ENCODE data around the gene DPYSL5. TPM values are rescaled to one million over a fixed set of nuclear protein-coding genes. Genes with fewer than 3 reads are reported as not detected.

The DPYSL5 gene
- total and polyA plus RNA-seq, 2 donors (not counting 1 experiment from before 2014, with no cell fraction given): not detected

- CTCF ChIA-PET: interaction anchor here (1.4 kb wide), 1 partner anchor 44 kb away, joined by 5 read pairs; no protein-coding TSS in a partner anchor
- Histone ChIP-seq H3K27ac (ENCODE audit: low read length in 2 of 2) (no peak overlapping the region), H3K9me3 (ENCODE audit: control extremely low read depth in 1 of 3, control insufficient read depth in 2 of 3, insufficient read depth in 1 of 3, low read length in 2 of 3) (no peaks in the 10 kb centered on the region), H3K9ac (ENCODE audit: low read length) (no peak overlapping the region), H3K4me1 (ENCODE audit: control insufficient read depth in 2 of 2, insufficient read depth in 2 of 2, low read length in 2 of 2) (peaks cover 11 to 14% of the 10 kb centered on the region in 2 donors), H3K27me3 (replicated peaks in 1 of 4; ENCODE audit: control extremely low read depth in 1 of 4, control insufficient read depth in 3 of 4, insufficient read depth in 4 of 4, low read length in 3 of 4) (no peaks in the 10 kb centered on the region), H3K36me3 (replicated peaks in 1 of 2; ENCODE audit: control extremely low read depth in 1 of 2, control insufficient read depth in 1 of 2, extremely low read depth in 1 of 2, insufficient read depth in 2 of 2, low read length in 1 of 2) (no peaks in the 10 kb centered on the region), H3K4me3 (ENCODE audit: control extremely low read depth in 1 of 5, extremely low read depth in 1 of 5, insufficient read depth in 1 of 5, low read depth in 2 of 5, low read length in 4 of 5) (no peak overlapping the region), H3K4me2 (replicated peaks; ENCODE audit: low read depth, low read length, poor library complexity, severe bottlenecking) (no peak overlapping the region), H4K20me1 (ENCODE audit: control insufficient read depth, insufficient read depth, low read length, poor library complexity, severe bottlenecking) (no peaks in the 10 kb centered on the region), H3K79me2 (ENCODE audit: control insufficient read depth, insufficient read depth, low read length) (no peaks in the 10 kb centered on the region), H2AFZ (ENCODE audit: insufficient read depth, low read depth, low read length, poor library complexity, severe bottlenecking) (no peak overlapping the region)
- Mint-ChIP-seq H3K9me3 (ENCODE audit: insufficient read depth) (no peaks in the 10 kb centered on the region), H3K4me3 (no peak overlapping the region), H3K27ac (no peak overlapping the region), H3K4me1 (peaks cover 11% of the 10 kb centered on the region), H3K27me3 (peaks cover 7% of the 10 kb centered on the region)
- DNase-seq (no peak), ATAC-seq (ENCODE audit: low read depth) (no peak)
- POLR2A ChIA-PET: no interaction called here
- TF ChIP-seq EZH2 (IDR thresholded peaks at IDR 0.05; ENCODE audit: borderline replicate concordance, insufficient read depth, low read depth, low read length, poor library complexity, severe bottlenecking) (no peak), CTCF (IDR thresholded peaks at IDR 0.05) (no peak)
- intact Hi-C loops (cut with micrococcal nuclease): no loop called here
- 89% methylated on average over 8 of the region's 11 CpGs for WGBS (ENCODE audit: insufficient coverage)
Measured at GRCh38 chr2:26890341-26891000, 42.5 kb downstream of the DPYSL5 start.

GRCh38 chr2:26892133-26892532, 44.2 kb downstream of the DPYSL5 start:
- Mint-ChIP-seq H3K27ac (no peak overlapping the region), H3K4me1 (peaks cover 3% of the 10 kb centered on the region), H3K27me3 (peaks cover 10% of the 10 kb centered on the region), H3K4me3 (no peak overlapping the region), H3K9me3 (ENCODE audit: insufficient read depth) (no peaks in the 10 kb centered on the region)
- Histone ChIP-seq H3K27ac (ENCODE audit: low read length in 2 of 2) (no peak overlapping the region), H2AFZ (ENCODE audit: insufficient read depth, low read depth, low read length, poor library complexity, severe bottlenecking) (no peak overlapping the region), H3K9ac (ENCODE audit: low read length) (no peak overlapping the region), H3K9me3 (ENCODE audit: control extremely low read depth in 1 of 3, control insufficient read depth in 2 of 3, insufficient read depth in 1 of 3, low read length in 2 of 3) (no peaks in the 10 kb centered on the region), H3K79me2 (ENCODE audit: control insufficient read depth, insufficient read depth, low read length) (no peaks in the 10 kb centered on the region), H3K4me1 (ENCODE audit: control insufficient read depth in 2 of 2, insufficient read depth in 2 of 2, low read length in 2 of 2) (peaks cover 4 to 7% of the 10 kb centered on the region in 2 donors), H3K4me3 (ENCODE audit: control extremely low read depth in 1 of 5, extremely low read depth in 1 of 5, insufficient read depth in 1 of 5, low read depth in 2 of 5, low read length in 4 of 5) (no peak overlapping the region), H3K4me2 (replicated peaks; ENCODE audit: low read depth, low read length, poor library complexity, severe bottlenecking) (no peak overlapping the region), H3K36me3 (replicated peaks in 1 of 2; ENCODE audit: control extremely low read depth in 1 of 2, control insufficient read depth in 1 of 2, extremely low read depth in 1 of 2, insufficient read depth in 2 of 2, low read length in 1 of 2) (no peaks in the 10 kb centered on the region), H4K20me1 (ENCODE audit: control insufficient read depth, insufficient read depth, low read length, poor library complexity, severe bottlenecking) (no peaks in the 10 kb centered on the region), H3K27me3 (replicated peaks in 1 of 4; ENCODE audit: control extremely low read depth in 1 of 4, control insufficient read depth in 3 of 4, insufficient read depth in 4 of 4, low read length in 3 of 4) (no peaks in the 10 kb centered on the region)
- ChIA-PET CTCF (no interaction called here), POLR2A (no interaction called here)
- 100% methylated on average over 1 of the region's 3 CpGs for WGBS (ENCODE audit: insufficient coverage)
- DNase-seq (no peak), ATAC-seq (ENCODE audit: low read depth) (no peak)
- TF ChIP-seq EZH2 (IDR thresholded peaks at IDR 0.05; ENCODE audit: borderline replicate concordance, insufficient read depth, low read depth, low read length, poor library complexity, severe bottlenecking) (no peak), CTCF (IDR thresholded peaks at IDR 0.05) (no peak)
- intact Hi-C loops (cut with micrococcal nuclease): no loop called here

Measured in B cell (primary cell).